ENCODE measurements around the gene RSRC1. TPM values are rescaled to one million over a fixed set of nuclear protein-coding genes. Genes with fewer than 3 reads are reported as not detected.

The RSRC1 gene
- total and polyA plus RNA-seq, 2 of the 13 experiments (the other 11 are each of a cell fraction or from before 2014, with no cell fraction given) = 4.9 to 63.0 TPM

- TF ChIP-seq MXD1 (CRISPR knock-in tag; IDR thresholded peaks at IDR 0.05) = no peak
These were observed 395.2 kb downstream of the RSRC1 start (continued) for GRCh38 chr3:158505117-158505516.

GRCh38 chr3:158506456-158506855 is 396.6 kb downstream of the RSRC1 start:
- H3K4me2 ChIP-seq (ENCODE audit: low read depth, low read length) = no peak overlapping the region
- 85% methylated on average over 5 of the region's 5 CpGs for WGBS (ENCODE audit: low lambda C conversion rate)
- in situ Hi-C loops (cut with HindIII; ENCODE audit: extremely low pct_ligation_motif_present, low pct_unique_long_range_greater_than_20kb) (no loop called here), intact Hi-C loops (cut with micrococcal nuclease; ENCODE audit: unreplicated experiment) (no loop called here)
- ChIA-PET POLR2A (no interaction called here), CTCF (ENCODE audit: low intra/inter-chr PET ratio, low total read pairs) (no interaction called here)
- H3K27me3 ChIP-seq (ENCODE audit: control insufficient read depth in 1 of 2, insufficient read depth in 2 of 2, low read length in 2 of 2) = no peaks in the 10 kb centered on the region
- no peaks in the 10 kb centered on the region for H3K4me1 ChIP-seq (ENCODE audit: insufficient read depth, low read length)
- H2AFZ ChIP-seq (ENCODE audit: low read length) = no peak overlapping the region
- no peak overlapping the region for H3K27ac ChIP-seq (ENCODE audit: extremely low read length, insufficient read depth, low read length)
- ATAC-seq = no peak
- H3K79me2 ChIP-seq (ENCODE audit: insufficient read depth, low read length) = no peaks in the 10 kb centered on the region
- no peak overlapping the region for H3K9ac ChIP-seq (ENCODE audit: insufficient read depth, low read depth, low read length)
- H3K36me3 ChIP-seq (replicated peaks in 1 of 2; ENCODE audit: control insufficient read depth in 1 of 2, insufficient read depth in 2 of 2, low read length in 2 of 2) = no peaks in the 10 kb centered on the region
- FAIRE-seq = no peak
- no peak for DNase-seq (ENCODE audit: low spot score)
- H3K9me3 ChIP-seq (ENCODE audit: low read length) = no peaks in the 10 kb centered on the region
- H3K4me3 ChIP-seq (replicated peaks in 1 of 3; ENCODE audit: insufficient read depth in 1 of 3, low read depth in 2 of 3, low read length in 3 of 3) = no peak overlapping the region
- TF ChIP-seq KLF9 (CRISPR knock-in tag; IDR thresholded peaks at IDR 0.05; ENCODE audit: low read depth) = no peak
- TF ChIP-seq MIXL1 (CRISPR knock-in tag; IDR thresholded peaks at IDR 0.05) = no peak
- no peak for TF ChIP-seq TCF7 (IDR thresholded peaks at IDR 0.05; ENCODE audit: low read depth)
- no peak for TF ChIP-seq ATF1 (CRISPR knock-in tag; IDR thresholded peaks at IDR 0.05)
- no peak for TF ChIP-seq ZSCAN5A (CRISPR knock-in tag; IDR thresholded peaks at IDR 0.05; ENCODE audit: borderline replicate concordance)
- TF ChIP-seq ZFP1 (CRISPR knock-in tag; IDR thresholded peaks at IDR 0.05) = no peak
- TF ChIP-seq GABPB1 (CRISPR knock-in tag; IDR thresholded peaks at IDR 0.05) = no peak
- TF ChIP-seq NFE2L1 (CRISPR knock-in tag; IDR thresholded peaks at IDR 0.05; ENCODE audit: borderline replicate concordance) = no peak
- TF ChIP-seq ZFP36L1 (CRISPR knock-in tag; IDR thresholded peaks at IDR 0.05) = no peak
- no peaks in the 10 kb centered on the region for H4K20me1 ChIP-seq (ENCODE audit: insufficient read depth, low read length)
- BruUV-seq (replicated peaks) = no TSS peak

Measured in HepG2 (cell line).